ENCODE data around the gene GAB1.
"Not testable (repeated sequence)": the region's sequence is repeated elsewhere in the genome, so short reads cannot be mapped to it uniquely, and the experiment has no call there.

Gene GAB1

GRCh38 chr4:143338313-143338712 lies 1.6 kb downstream of the GAB1 start:
- DNase-seq (ENCODE audit: low spot score), result no peak

- no peak for DNase-seq (ENCODE audit: low spot score)
Measured at GRCh38 chr4:143339497-143339896, 2.8 kb downstream of the GAB1 start.

GRCh38 chr4:143341186-143341755 lies 4.6 kb downstream of the GAB1 start:
- DNase-seq (ENCODE audit: low spot score), result no peak

GRCh38 chr4:143343276-143343831 lies 6.7 kb downstream of the GAB1 start:
- no peak for DNase-seq (ENCODE audit: low spot score)

GRCh38 chr4:143344041-143344440 lies 7.4 kb downstream of the GAB1 start:
- DNase-seq (ENCODE audit: low spot score), result no peak

- no peak for DNase-seq (ENCODE audit: low spot score)
Measured at GRCh38 chr4:143344774-143345173, 8.1 kb downstream of the GAB1 start.

GRCh38 chr4:143345356-143345755 lies 8.7 kb downstream of the GAB1 start:
- no peak for DNase-seq (ENCODE audit: low spot score)

- DNase-seq (ENCODE audit: low spot score), result no peak
Measured at GRCh38 chr4:143346206-143346605, 9.5 kb downstream of the GAB1 start.

GRCh38 chr4:143347484-143348111 lies 10.9 kb downstream of the GAB1 start:
- DNase-seq (ENCODE audit: low spot score), result no peak

GRCh38 chr4:143348233-143349077 lies 11.8 kb downstream of the GAB1 start:
- no peak for DNase-seq (ENCODE audit: low spot score)

GRCh38 chr4:143349858-143350527 lies 13.3 kb downstream of the GAB1 start:
- not testable (repeated sequence) for DNase-seq (ENCODE audit: low spot score)

- no peak for DNase-seq (ENCODE audit: low spot score)
Measured at GRCh38 chr4:143351149-143351691, 14.5 kb downstream of the GAB1 start.

- no peak for DNase-seq (ENCODE audit: low spot score)
Measured at GRCh38 chr4:143351774-143352451, 15.2 kb downstream of the GAB1 start.

GRCh38 chr4:143352720-143353119 lies 16.0 kb downstream of the GAB1 start:
- DNase-seq (ENCODE audit: low spot score), result no peak

GRCh38 chr4:143353797-143354196 lies 17.1 kb downstream of the GAB1 start:
- DNase-seq (ENCODE audit: low spot score), result no peak

- DNase-seq (ENCODE audit: low spot score), result no peak
Measured at GRCh38 chr4:143354990-143355389, 18.3 kb downstream of the GAB1 start.

GRCh38 chr4:143355540-143356217 lies 19.0 kb downstream of the GAB1 start:
- no peak for DNase-seq (ENCODE audit: low spot score)

- no peak for DNase-seq (ENCODE audit: low spot score)
Measured at GRCh38 chr4:143356493-143356892, 19.8 kb downstream of the GAB1 start.

GRCh38 chr4:143357161-143357845 lies 20.6 kb downstream of the GAB1 start:
- DNase-seq (ENCODE audit: low spot score), result no peak

GRCh38 chr4:143358419-143358818 lies 21.7 kb downstream of the GAB1 start:
- DNase-seq (ENCODE audit: low spot score), result no peak
